Measurements from ENCODE around the gene ERH. TPM values are rescaled to one million over a fixed set of nuclear protein-coding genes. Genes with fewer than 3 reads are reported as not detected.
"Not testable (repeated sequence)": the region's sequence is repeated elsewhere in the genome, so short reads cannot be mapped to it uniquely, and the experiment has no call there.

Gene ERH
- total RNA-seq, 2 donors from 2014 or later = 102 to 118 TPM

GRCh38 chr14:69413483-69413882, 15.4 kb upstream of the ERH start:
- ATAC-seq (no peak), DNase-seq (no peak)
- Mint-ChIP-seq H3K27ac (no peak overlapping the region), H3K4me3 (no peak overlapping the region), H3K36me3 (ENCODE audit: low read depth) (no peaks in the 10 kb centered on the region), H3K27me3 (no peaks in the 10 kb centered on the region), H3K4me1 (peaks cover 9% of the 10 kb centered on the region)
- no peaks in the 10 kb centered on the region for H3K9me3 ChIP-seq (ENCODE audit: control insufficient read depth, low read length, poor library complexity, severe bottlenecking)

DNA sequence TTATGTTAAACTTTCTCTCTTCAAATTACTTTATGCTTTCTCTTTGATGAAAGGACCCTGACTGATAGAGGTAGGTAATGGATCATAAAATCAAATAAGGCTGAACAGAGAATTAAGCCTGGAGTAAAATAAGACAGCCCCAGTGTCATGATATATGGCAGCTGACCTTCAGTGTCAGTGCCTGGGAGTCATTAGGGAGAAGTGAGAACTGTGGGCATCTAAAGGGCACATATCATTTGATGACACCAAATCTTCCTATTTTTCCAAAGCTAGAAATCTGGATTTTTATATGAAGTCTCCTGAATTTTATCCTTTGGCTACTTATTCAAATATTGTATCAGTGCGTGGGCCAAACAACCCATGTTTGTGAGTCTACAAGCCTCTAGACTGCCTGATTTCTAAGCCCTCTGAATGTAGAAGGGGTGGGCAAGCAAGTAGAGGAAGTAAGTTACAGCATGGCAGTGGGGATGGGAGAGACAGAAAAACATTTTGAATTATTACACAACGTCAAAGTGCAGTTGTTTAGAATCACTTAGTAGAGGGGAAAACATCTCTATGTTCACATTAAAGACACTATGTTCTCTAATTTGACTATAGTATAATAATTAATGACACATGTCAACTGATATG, 10.3 kb upstream of the ERH start:
- Mint-ChIP-seq H3K36me3 (ENCODE audit: low read depth) (peaks cover 5% of the 10 kb centered on the region), H3K4me1 (peaks cover 14% of the 10 kb centered on the region), H3K4me3 (no peak overlapping the region), H3K27me3 (no peaks in the 10 kb centered on the region), H3K27ac (no peak overlapping the region)
- ATAC-seq = no peak
- no peaks in the 10 kb centered on the region for H3K9me3 ChIP-seq (ENCODE audit: control insufficient read depth, low read length, poor library complexity, severe bottlenecking)
- DNase-seq = no peak

GRCh38 chr14:69405762-69406161, 7.7 kb upstream of the ERH start:
- ATAC-seq = no peak
- H3K27ac Mint-ChIP-seq = no peak overlapping the region
- peaks cover 7% of the 10 kb centered on the region for H3K36me3 Mint-ChIP-seq (ENCODE audit: low read depth)
- DNase-seq = no peak
- H3K27me3 Mint-ChIP-seq = no peaks in the 10 kb centered on the region
- H3K4me1 Mint-ChIP-seq = peaks cover 13% of the 10 kb centered on the region
- H3K9me3 ChIP-seq (ENCODE audit: control insufficient read depth, low read length, poor library complexity, severe bottlenecking) = no peaks in the 10 kb centered on the region
- H3K4me3 Mint-ChIP-seq = no peak overlapping the region

DNA sequence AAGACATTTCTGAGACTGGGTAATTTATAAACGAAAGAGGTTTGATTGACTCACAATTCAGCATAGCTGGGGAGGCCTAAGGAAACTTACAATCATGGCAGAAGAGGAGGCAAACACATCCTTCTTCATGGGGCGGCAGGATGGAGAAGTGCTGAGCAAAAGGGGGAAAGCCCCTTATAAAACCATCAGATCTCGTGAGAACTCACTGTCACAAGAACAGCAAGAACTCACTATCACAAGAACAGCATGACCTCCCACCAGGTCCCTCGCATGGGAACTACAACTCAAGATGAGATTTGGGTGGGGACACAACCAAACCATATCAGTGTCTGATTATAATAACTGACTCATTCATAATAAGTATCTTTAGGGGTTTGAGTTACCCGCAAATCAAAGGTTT, 6.8 kb upstream of the ERH start:
- H3K27ac Mint-ChIP-seq = no peak overlapping the region
- H3K9me3 ChIP-seq (ENCODE audit: control insufficient read depth, low read length, poor library complexity, severe bottlenecking) = no peaks in the 10 kb centered on the region
- no peaks in the 10 kb centered on the region for H3K27me3 Mint-ChIP-seq
- DNase-seq = no peak
- no peak overlapping the region for H3K4me3 Mint-ChIP-seq
- H3K4me1 Mint-ChIP-seq = peaks cover 19% of the 10 kb centered on the region
- peaks cover 7% of the 10 kb centered on the region for H3K36me3 Mint-ChIP-seq (ENCODE audit: low read depth)
- no peak for ATAC-seq

GRCh38 chr14:69404478-69404877, 6.4 kb upstream of the ERH start:
- ATAC-seq (no peak), DNase-seq (no peak)
- no peaks in the 10 kb centered on the region for H3K27me3 Mint-ChIP-seq
- H3K36me3 Mint-ChIP-seq (ENCODE audit: low read depth) = peaks cover 7% of the 10 kb centered on the region
- no peak overlapping the region for H3K27ac Mint-ChIP-seq
- no peak overlapping the region for H3K4me3 Mint-ChIP-seq
- no peaks in the 10 kb centered on the region for H3K9me3 ChIP-seq (ENCODE audit: control insufficient read depth, low read length, poor library complexity, severe bottlenecking)
- H3K4me1 Mint-ChIP-seq = peaks cover 19% of the 10 kb centered on the region

DNA sequence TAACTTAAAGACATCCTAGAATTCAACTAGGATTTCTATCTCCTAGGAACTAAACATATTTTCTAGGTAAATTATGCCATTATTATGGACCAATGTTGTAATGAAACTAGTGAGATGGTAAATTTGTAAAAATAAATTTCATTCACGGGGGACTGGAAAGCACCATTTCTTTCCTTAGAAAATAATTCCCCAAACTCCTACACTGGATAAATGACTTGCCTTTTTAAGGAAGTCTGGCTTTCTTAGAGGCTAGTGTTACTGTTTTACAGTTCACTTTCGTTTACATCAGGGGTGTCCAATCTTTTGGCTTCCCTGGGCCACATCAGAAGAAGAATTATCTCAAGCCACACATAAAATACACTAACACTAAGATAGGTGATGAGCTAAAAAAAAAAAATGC, 3.7 kb upstream of the ERH start:
- no peaks in the 10 kb centered on the region for H3K9me3 ChIP-seq (ENCODE audit: control insufficient read depth, low read length, poor library complexity, severe bottlenecking)
- no peaks in the 10 kb centered on the region for H3K27me3 Mint-ChIP-seq
- DNase-seq (no peak), ATAC-seq (no peak)
- no peak overlapping the region for H3K27ac Mint-ChIP-seq
- peaks cover 24% of the 10 kb centered on the region for H3K4me1 Mint-ChIP-seq
- peaks cover 5% of the 10 kb centered on the region for H3K36me3 Mint-ChIP-seq (ENCODE audit: low read depth)
- H3K4me3 Mint-ChIP-seq = no peak overlapping the region

- ATAC-seq = no peak
- Mint-ChIP-seq H3K4me1 (peaks cover 38% of the 10 kb centered on the region), H3K36me3 (ENCODE audit: low read depth) (peaks cover 5% of the 10 kb centered on the region), H3K27ac (peak overlapping the region; percentile 99), H3K4me3 (peak overlapping the region; percentile 92), H3K27me3 (no peaks in the 10 kb centered on the region)
- no peaks in the 10 kb centered on the region for H3K9me3 ChIP-seq (ENCODE audit: control insufficient read depth, low read length, poor library complexity, severe bottlenecking)
- no peak for DNase-seq
Observed at GRCh38 chr14:69400154-69400553, 2.1 kb upstream of the ERH start.

DNA sequence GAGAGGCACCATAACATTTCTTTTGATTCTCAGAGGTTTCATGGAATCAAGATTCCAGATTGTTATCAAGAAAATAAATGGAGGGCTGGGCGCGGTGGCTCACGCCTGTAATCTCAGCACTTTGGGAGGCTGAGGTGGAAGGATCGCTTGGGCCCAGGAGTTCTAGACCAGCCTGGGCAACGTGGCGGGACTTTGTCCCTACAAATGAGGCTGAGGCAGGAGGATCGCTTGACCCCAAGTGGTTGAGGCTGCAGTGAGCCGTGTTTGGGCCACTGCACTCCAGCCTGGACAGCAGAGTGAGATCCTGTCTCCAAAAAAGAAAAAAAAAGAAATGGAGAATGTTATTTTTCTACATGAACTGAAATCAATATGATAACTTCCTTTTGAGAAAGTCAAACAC, 1.7 kb upstream of the ERH start:
- H3K9me3 ChIP-seq (ENCODE audit: control insufficient read depth, low read length, poor library complexity, severe bottlenecking) = no peaks in the 10 kb centered on the region
- peaks cover 37% of the 10 kb centered on the region for H3K4me1 Mint-ChIP-seq
- peak overlapping the region; percentile 92 for H3K4me3 Mint-ChIP-seq
- peak overlapping the region; percentile 99 for H3K27ac Mint-ChIP-seq
- no peak for ATAC-seq
- peaks cover 3% of the 10 kb centered on the region for H3K36me3 Mint-ChIP-seq (ENCODE audit: low read depth)
- DNase-seq = no peak
- no peaks in the 10 kb centered on the region for H3K27me3 Mint-ChIP-seq

GRCh38 chr14:69398818-69399210, 715 bp upstream of the ERH start:
- no peaks in the 10 kb centered on the region for H3K9me3 ChIP-seq (ENCODE audit: control insufficient read depth, low read length, poor library complexity, severe bottlenecking)
- peaks cover 2% of the 10 kb centered on the region for H3K36me3 Mint-ChIP-seq (ENCODE audit: low read depth)
- H3K4me3 Mint-ChIP-seq = peak overlapping the region; percentile 92
- H3K27ac Mint-ChIP-seq = peak overlapping the region; percentile 99
- ATAC-seq (no peak), DNase-seq (no peak)
- peaks cover 36% of the 10 kb centered on the region for H3K4me1 Mint-ChIP-seq
- H3K27me3 Mint-ChIP-seq = no peaks in the 10 kb centered on the region

GRCh38 chr14:69395929-69396328, 2.2 kb downstream of the ERH start:
- no peak for DNase-seq
- peaks cover 57% of the 10 kb centered on the region for H3K4me1 Mint-ChIP-seq
- no peaks in the 10 kb centered on the region for H3K9me3 ChIP-seq (ENCODE audit: control insufficient read depth, low read length, poor library complexity, severe bottlenecking)
- peak overlapping the region; percentile 99 for H3K27ac Mint-ChIP-seq
- H3K27me3 Mint-ChIP-seq = no peaks in the 10 kb centered on the region
- H3K4me3 Mint-ChIP-seq = peak overlapping the region; percentile 28
- H3K36me3 Mint-ChIP-seq (ENCODE audit: low read depth) = peaks cover 12% of the 10 kb centered on the region
- ATAC-seq = no peak

DNA sequence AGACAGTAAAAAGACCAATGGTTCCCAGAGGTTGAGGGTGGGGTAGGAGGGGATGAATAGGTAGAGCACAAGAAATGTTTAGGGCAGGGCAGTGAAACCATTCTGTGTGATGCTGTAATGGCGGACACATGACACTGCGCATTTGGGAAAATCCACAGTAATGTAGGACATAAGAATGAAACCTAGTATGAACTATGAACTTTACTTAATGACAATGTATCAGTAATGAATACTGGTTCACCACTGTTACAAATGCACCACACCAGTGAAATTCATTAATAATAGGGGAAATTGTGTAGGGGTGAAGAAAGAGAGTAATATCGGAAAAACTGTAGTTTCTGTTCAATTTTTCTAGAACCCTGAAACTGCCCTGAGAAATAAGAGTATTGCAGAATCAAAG, 5.6 kb downstream of the ERH start:
- DNase-seq = no peak
- H3K27ac Mint-ChIP-seq = no peak overlapping the region
- peaks cover 53% of the 10 kb centered on the region for H3K4me1 Mint-ChIP-seq
- ATAC-seq = no peak
- H3K27me3 Mint-ChIP-seq = no peaks in the 10 kb centered on the region
- no peaks in the 10 kb centered on the region for H3K9me3 ChIP-seq (ENCODE audit: control insufficient read depth, low read length, poor library complexity, severe bottlenecking)
- H3K4me3 Mint-ChIP-seq = peak overlapping the region; percentile 52
- peaks cover 17% of the 10 kb centered on the region for H3K36me3 Mint-ChIP-seq (ENCODE audit: low read depth)

- peak overlapping the region; percentile 63 for H3K4me3 Mint-ChIP-seq
- peaks cover 49% of the 10 kb centered on the region for H3K4me1 Mint-ChIP-seq
- not testable (repeated sequence) for H3K27ac Mint-ChIP-seq; H3K27me3 Mint-ChIP-seq; H3K9me3 ChIP-seq (ENCODE audit: control insufficient read depth, low read length, poor library complexity, severe bottlenecking); DNase-seq; ATAC-seq
- peaks cover 17% of the 10 kb centered on the region for H3K36me3 Mint-ChIP-seq (ENCODE audit: low read depth)
Observed at GRCh38 chr14:69391400-69391799, 6.7 kb downstream of the ERH start.

- Mint-ChIP-seq H3K27ac (no peak overlapping the region), H3K4me3 (no peak overlapping the region), H3K36me3 (ENCODE audit: low read depth) (peaks cover 23% of the 10 kb centered on the region), H3K4me1 (peaks cover 46% of the 10 kb centered on the region), H3K27me3 (no peaks in the 10 kb centered on the region)
- DNase-seq = no peak
- no peaks in the 10 kb centered on the region for H3K9me3 ChIP-seq (ENCODE audit: control insufficient read depth, low read length, poor library complexity, severe bottlenecking)
- ATAC-seq = no peak
Observed at GRCh38 chr14:69387311-69387710, 10.8 kb downstream of the ERH start.

- H3K9me3 ChIP-seq (ENCODE audit: control insufficient read depth, low read length, poor library complexity, severe bottlenecking) = no peaks in the 10 kb centered on the region
- H3K4me3 Mint-ChIP-seq = no peak overlapping the region
- peaks cover 6% of the 10 kb centered on the region for H3K4me1 Mint-ChIP-seq
- peaks cover 10% of the 10 kb centered on the region for H3K36me3 Mint-ChIP-seq (ENCODE audit: low read depth)
- ATAC-seq (no peak), DNase-seq (no peak)
- H3K27me3 Mint-ChIP-seq = no peaks in the 10 kb centered on the region
- H3K27ac Mint-ChIP-seq = no peak overlapping the region
Observed at GRCh38 chr14:69378274-69378673, 19.8 kb downstream of the ERH start.

All from T-helper 17 cell (primary cell).